GM18511 (cell line): ENCODE results near the gene CTNNBIP1.
"Not testable (repeated sequence)": the region's sequence is repeated elsewhere in the genome, so short reads cannot be mapped to it uniquely, and the experiment has no call there.

ENCODE experiments used
- ATAC-seq: cut with Tn5 transposase; IDR thresholded peaks from one replicate; pipeline ENCODE4 v1.9.1; 2021; ENCODE audit warnings: mild to moderate bottlenecking, moderate library complexity; ENCODE audit not compliant: unreplicated experiment

The CTNNBIP1 gene

DNA sequence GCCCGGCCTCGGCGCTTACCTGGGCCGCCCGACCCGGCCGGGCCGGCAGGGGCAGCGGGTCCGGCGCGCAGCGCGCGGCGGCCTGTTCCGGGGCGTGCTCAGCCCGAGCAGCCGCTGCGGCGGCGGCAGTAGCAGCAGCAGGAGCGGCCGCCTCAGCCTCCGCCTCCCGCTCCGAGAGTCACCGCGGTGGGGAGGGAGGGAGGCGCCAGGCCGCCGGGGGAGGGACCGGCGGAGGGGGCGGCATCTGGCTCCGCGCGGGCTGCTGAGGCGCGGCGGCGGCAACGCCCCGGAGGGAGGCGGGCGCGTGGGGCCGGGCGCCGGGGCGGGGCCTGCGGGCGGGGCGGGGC, at the start of gene CTNNBIP1:
CTNNBIP1 (minus strand) TSS at position 194 of the 347 bp plus-strand sequence. CDS start 38,205 bp downstream, outside the sequence.
- ATAC-seq, result peak; percentile 74

- ATAC-seq, result no peak
Measured at GRCh38 chr1:9957726-9958125, 47.7 kb upstream of the CTNNBIP1 start.

DNA sequence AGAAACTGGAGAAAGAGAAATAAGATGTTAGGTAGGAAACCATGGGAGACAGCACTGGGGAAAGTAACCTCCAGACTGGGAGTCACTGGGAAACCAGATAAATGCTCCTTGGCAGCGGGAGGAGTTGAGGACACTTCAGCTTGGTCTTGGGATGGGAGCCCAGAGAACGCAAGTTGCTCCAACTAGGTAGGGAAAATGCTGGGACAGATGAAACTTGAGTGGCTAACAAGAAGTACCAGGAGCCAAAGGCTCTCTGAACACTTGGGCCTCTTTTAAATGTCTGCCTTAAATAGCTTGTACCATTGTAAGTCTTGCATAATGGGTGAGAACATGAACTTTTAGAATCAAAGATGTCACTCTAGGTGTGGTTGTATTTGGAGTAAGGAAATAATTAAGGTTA, 36.2 kb upstream of the CTNNBIP1 start:
- no peak for ATAC-seq

DNA sequence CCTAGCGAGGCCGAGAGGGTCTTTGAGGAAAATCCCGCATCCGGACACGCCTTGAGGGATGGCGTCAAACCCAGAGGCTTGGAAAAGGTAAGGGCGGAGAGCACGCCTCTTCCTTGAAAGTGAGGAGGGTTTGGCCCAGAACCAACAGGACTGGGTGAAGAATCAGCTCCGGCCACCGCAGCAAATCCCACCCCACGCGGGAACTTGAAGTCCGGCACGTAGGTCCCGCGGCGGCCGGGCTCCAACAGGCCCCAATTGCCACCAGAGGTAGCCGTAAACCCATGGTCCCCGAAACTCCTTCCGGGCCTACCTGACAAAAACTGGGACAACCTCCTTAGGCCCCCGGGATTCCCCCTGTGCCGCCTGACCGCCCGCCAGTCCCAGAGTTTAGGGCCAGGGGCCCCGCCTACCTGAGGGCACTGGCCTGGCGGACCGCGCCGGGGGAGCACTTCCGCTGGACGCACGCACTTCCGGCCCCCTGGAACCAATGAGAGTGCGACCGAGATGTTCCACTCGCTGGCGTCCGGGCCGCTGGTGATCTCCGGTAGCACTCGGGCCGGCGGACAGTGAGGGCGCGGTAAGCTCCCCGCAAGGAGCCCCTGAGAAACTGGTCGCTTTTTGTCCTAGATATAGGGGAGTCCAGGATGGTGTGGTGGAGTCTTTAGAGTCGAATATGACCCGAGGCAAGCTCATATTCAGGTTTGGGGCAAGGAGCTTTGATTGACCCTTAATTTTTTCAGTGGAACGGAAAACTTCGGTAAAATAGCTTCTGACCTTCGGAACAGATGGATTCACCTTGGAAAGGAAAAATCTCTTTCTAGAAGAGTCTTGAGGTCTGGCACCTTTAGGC, 33.1 kb upstream of the CTNNBIP1 start, which contains the start of the genes LZIC and NMNAT1:
LZIC (minus strand) TSS at position 453 of the 850 bp plus-strand sequence. CDS start 6,772 bp downstream, outside the sequence.
NMNAT1 (plus strand) TSS at position 537 of the 850 bp plus-strand sequence. CDS start 28,599 bp downstream, outside the sequence.
- peak; percentile 94 for ATAC-seq

GRCh38 chr1:9942399-9942938, 32.4 kb upstream of the CTNNBIP1 start:
- ATAC-seq, result no peak

GRCh38 chr1:9929431-9930385, 19.6 kb upstream of the CTNNBIP1 start:
- no peak for ATAC-seq

DNA sequence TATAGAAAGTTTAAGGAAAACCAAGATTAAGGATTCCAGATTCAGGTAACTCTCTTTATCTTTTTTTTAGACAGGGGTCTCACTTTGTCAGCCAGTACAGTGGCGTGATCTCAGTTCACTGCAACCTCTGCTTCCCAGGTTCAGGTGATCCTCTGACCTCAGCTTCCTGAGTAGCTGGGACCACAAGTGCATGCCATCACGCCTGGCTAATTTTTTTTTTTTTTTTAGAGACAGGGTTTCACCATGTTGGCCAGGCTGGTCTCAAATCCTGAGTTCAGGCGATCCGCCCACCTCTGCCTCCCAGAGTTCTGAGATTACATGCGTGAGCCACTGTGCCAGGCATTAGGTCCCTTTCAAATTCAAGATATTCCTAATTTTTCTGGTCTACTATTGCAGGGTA, 17.2 kb upstream of the CTNNBIP1 start:
- ATAC-seq, result no peak

DNA sequence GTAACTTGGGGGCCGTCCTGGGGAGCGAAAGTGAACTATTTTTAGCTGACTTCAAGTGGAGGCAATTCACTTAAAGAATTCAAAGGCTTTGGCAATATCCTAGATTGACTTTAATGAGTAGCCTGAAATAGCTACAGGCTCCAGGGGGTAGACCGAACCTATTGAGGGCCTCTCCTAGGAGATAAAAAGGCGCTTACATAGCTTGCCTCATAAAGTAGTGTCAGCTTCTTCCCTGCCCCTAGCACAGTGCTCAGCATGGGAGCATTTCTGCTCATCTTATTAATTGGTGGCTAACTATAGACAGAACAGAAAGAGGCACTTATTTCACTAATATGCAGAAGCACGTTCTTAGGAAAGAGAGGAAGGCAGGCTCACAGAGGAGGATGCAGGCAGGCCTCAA, 12.3 kb upstream of the CTNNBIP1 start:
- no peak for ATAC-seq

DNA sequence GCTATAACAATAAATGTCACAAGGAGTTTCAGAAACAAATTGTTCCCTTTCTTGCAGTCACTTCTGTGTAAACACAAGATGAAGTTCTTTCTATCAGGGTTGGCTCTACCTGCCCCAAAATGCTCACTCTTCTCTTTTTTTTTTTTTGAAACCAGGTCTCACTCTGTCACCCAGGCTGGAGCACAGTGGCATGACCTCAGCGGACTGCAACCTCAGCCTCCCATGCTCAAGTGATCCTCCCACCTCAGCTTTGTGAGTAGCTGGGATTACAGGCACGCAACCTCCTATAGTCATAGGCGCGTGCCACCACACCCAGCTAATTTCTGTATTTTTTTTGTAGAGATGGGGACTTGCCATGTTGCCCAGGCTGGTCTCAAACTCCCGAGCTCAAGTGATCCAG, 10.5 kb upstream of the CTNNBIP1 start:
- ATAC-seq, result no peak

GRCh38 chr1:9917901-9918300, 7.8 kb upstream of the CTNNBIP1 start:
- no peak for ATAC-seq

DNA sequence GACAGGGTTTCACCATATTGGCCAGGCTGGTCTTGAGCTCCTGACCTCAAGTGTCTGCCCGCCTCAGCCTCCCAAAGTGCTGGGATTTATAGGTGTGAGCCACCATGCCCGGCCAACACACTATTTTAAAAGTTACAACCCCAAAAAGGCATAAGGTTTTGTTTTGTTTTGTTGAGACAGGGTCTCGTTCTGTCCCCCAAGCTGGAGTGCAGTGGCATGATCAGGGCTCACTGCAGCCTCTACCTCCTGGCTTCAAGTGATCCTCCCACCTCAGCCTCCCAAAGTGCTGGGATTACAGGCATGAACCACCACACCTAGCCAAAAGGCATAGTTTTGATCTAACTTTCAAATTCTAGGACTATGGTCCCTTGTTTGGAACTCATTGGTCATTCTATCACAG, 7.4 kb upstream of the CTNNBIP1 start:
- not testable (repeated sequence) for ATAC-seq

- ATAC-seq, result no peak
Measured at GRCh38 chr1:9916452-9916851, 6.4 kb upstream of the CTNNBIP1 start.

GRCh38 chr1:9914610-9914937, 4.5 kb upstream of the CTNNBIP1 start:
- ATAC-seq, result no peak

DNA sequence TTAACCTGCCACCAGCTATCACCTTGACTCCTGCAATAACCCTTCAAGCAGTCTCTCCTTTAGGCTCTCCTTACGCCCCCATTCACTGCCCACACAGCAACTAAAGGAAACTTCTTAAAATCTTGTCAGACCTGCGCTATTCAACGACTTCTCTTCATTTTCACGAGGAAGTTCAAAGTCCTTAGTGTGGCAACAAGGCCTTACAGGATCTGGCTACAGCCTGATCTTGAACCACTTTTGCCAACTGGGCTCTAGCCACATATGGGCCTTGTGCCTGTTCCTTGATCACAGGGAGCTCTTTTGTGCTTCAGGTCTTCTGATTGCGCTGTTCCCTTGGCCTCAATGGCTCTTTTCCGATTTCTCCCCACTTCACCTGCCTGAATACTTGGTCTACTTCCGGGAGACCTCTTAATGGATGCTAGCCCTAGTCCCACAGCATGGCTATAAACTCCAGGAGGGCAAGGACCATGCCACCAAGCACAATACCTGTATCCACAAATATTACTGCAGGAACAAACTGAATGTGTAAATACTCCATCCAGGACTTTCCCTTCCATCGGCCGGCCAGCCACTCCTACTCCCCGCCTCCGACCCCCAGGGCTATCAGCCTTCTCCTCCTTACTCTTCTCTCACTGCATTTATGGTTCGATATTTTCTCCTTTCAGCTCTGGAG, 2.3 kb upstream of the CTNNBIP1 start:
- no peak for ATAC-seq

DNA sequence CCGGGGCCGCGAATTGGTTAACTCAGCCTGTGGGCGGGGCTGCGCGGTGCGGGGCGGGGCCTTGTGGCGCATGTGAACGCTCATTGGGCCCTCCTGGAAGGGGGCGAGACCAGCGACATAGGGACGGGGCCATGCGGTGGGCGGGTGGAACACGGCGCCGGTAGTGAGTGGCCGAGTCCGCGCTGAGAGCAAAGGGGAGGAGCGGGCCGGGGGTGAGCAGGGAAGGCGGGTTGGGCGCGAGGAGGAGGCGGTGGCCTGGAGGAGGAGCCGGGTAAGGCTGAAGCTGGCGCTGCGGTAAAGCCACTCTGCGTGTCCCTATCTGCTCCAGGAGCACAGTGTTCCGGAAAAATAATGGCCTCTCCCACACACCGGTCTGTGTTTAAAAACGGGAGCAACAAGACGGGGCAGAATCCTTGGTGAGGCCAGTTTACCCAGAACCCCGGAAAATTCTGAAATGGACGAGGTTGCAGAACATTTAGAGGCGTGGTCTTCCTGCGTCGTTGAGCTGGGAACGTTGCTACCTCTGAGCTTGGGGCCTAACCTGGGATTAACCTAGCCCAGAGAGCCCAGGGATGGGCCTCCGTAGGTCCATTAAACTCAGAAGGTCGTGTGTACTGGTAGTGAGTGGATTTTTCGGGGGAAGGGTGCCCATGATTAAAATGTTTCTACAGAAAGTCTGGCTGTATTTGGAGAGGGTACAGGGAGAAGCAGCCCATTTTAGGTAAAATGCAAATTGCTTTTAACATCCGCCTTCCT, 532 bp upstream of the CTNNBIP1 start:
- ATAC-seq, result peak; percentile 96

DNA sequence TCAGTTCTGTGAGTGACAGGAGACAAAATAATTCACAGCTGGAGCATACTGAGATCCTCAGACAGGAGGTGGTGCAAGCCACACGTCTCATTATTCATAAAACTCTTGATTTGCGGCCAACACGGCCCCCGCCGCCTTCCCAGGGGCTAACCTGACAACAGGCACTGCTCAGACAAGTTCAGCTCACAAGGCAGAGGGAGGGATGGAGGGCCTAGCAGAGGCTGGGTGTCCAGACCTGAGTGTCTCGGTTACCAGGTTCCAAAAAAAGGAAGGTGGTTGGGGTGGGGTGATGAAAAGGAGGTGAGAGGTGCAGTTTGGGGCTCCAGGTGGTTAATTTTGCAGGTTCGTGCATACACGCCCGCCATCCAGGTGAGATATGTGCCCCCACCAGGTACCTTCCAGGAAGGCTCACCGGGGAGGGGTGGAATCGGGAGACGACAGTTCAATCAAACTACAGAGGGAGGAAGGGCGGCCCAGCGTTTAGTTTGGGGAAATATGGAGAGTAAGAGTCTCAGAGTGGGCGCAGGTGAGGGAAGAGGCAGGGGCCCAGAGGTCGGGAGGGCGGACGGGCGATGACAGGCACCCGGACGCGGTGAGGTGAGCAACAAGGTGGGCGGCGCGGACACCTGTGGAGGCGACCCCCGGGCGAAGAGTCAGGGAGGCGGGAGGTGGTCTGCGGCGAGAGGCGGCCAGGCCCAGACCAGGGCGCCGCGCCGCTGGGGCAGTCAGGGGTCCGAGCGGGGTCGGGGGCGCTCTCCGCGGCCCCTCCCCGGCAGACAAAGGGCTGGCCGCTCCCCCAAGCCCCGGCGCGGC, 629 bp downstream of the CTNNBIP1 start:
- peak; percentile 5 for ATAC-seq

DNA sequence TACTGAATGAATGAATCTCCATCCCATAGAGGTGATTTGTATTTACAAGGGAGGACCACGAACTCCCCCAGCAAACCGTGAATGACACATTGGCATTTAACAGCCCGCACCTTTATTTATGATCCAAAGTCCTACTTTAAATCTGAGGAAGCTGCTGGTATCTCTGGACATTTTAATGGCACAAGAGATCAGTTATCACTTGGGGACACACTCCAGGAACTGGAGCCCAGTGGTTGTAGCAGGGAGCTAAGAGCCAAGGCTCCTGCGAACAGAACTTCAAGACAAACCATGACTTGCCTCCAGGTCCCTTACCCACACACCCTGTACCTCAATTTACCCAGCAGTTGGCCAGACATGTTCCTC, 1.2 kb downstream of the CTNNBIP1 start:
- ATAC-seq, result no peak

GRCh38 chr1:9907441-9907840, 2.6 kb downstream of the CTNNBIP1 start:
- no peak for ATAC-seq

- ATAC-seq, result no peak
Measured at GRCh38 chr1:9906466-9906865, 3.6 kb downstream of the CTNNBIP1 start.
